DND-41 (cell line): ENCODE results near the gene ARMC2.

Source experiments
- ATAC-seq: fragments of 200-7000 bp; cut with Tn5 transposase; 3 replicates; pipeline ENCODE4 v1.9.1; 2021; ENCODE audit warnings: low read depth; ENCODE audit not compliant: insufficient read depth
- DNase-seq: peaks from one replicate; pipeline ENCODE4 v3.0.0-alpha.2; 2020
- H2AFZ ChIP-seq: 2 replicates; pipeline ENCODE4 v1.6.0; 2012; ENCODE audit warnings: low read depth, low read length
- H3K27ac ChIP-seq: 2 replicates; pipeline ENCODE4 v1.5.1; 2012; ENCODE audit warnings: low read length, inconsistent platforms
- H3K27me3 ChIP-seq: fragments of 200-600 bp; sonication (generic); 2 replicates; pipeline ENCODE4 v1.6.0; 2012; ENCODE audit warnings: low read length, mild to moderate bottlenecking, inconsistent platforms; ENCODE audit not compliant: insufficient read depth, poor library complexity
- H3K36me3 ChIP-seq: 2 replicates; pipeline ENCODE4 v1.5.1; 2012; ENCODE audit warnings: low read length, inconsistent platforms; ENCODE audit not compliant: insufficient read depth
- H3K4me1 ChIP-seq: 2 replicates; pipeline ENCODE4 v1.5.1; 2012; ENCODE audit warnings: mild to moderate bottlenecking, low read length; ENCODE audit not compliant: insufficient read depth
- H3K4me2 ChIP-seq: 2 replicates; pipeline ENCODE4 v1.6.0; 2012; ENCODE audit warnings: mild to moderate bottlenecking, moderate library complexity, low read length, inconsistent platforms; ENCODE audit not compliant: insufficient read depth
- H3K4me3 ChIP-seq, 2 experiments: fragments of 200-600 bp in 1 of 2; shearing (Covaris generic) in 1 of 2; 2 replicates each; pipeline ENCODE4 v1.5.1; 2012 to 2016; ENCODE audit warnings: inconsistent platforms in 2 of 2, low read length in 2 of 2, mild to moderate bottlenecking in 2 of 2, low read depth in 1 of 2, moderate library complexity in 1 of 2
- H3K79me2 ChIP-seq: 2 replicates; pipeline ENCODE4 v1.6.0; 2012; ENCODE audit warnings: low read length, inconsistent platforms; ENCODE audit not compliant: insufficient read depth
- H3K9ac ChIP-seq: 2 replicates; pipeline ENCODE4 v1.6.0; 2012; ENCODE audit warnings: low read depth, mild to moderate bottlenecking, inconsistent platforms, low read length, moderate library complexity
- H3K9me3 ChIP-seq: 2 replicates; pipeline ENCODE4 v1.5.1; 2012; ENCODE audit warnings: low read length, moderate library complexity, mild to moderate bottlenecking, inconsistent platforms; ENCODE audit not compliant: insufficient read depth, severe bottlenecking
- H4K20me1 ChIP-seq: 2 replicates; pipeline ENCODE4 v1.6.0; 2012; ENCODE audit warnings: low read length; ENCODE audit not compliant: insufficient read depth
- EZH2 ChIP-seq: IDR thresholded peaks from 3 replicates; pipeline ENCODE4 v1.6.1; 2012; ENCODE audit warnings: borderline replicate concordance, low read depth, mild to moderate bottlenecking, moderate library complexity, low read length, inconsistent platforms; ENCODE audit not compliant: severe bottlenecking
- TF ChIP-seq, protein P1 (sequence below): IDR thresholded peaks from 2 replicates; pipeline ENCODE4 v1.5.1; 2012; ENCODE audit warnings: borderline replicate concordance, low read length, moderate library complexity, mild to moderate bottlenecking; ENCODE audit not compliant: poor library complexity, severe bottlenecking; ENCODE audit errors: extremely low read depth

Gene ARMC2

DNA sequence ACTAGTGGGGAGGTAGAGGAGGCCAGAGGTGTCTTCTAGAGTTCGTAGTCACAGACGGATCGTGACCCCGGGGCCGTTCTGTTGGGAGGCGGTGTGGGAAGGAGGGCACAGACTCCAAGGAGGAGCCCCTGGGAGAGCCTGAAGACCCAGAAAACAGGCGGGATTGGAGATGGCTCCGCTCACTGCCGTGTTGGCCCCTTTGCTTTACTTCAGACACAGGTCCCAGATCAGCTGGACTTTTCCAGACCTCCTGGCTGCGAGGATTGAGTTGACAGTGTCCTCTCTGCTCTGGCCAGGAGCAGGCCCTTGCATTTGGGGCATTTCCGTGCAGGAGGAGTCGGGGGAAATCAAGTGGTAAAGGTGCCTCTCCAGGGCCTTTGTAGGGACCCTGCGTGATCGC is 112.9 kb downstream of the ARMC2 start:
- no peaks in the 10 kb centered on the region for H4K20me1 ChIP-seq
- no peaks in the 10 kb centered on the region for H3K4me1 ChIP-seq
- TF ChIP-seq, protein P1, sequence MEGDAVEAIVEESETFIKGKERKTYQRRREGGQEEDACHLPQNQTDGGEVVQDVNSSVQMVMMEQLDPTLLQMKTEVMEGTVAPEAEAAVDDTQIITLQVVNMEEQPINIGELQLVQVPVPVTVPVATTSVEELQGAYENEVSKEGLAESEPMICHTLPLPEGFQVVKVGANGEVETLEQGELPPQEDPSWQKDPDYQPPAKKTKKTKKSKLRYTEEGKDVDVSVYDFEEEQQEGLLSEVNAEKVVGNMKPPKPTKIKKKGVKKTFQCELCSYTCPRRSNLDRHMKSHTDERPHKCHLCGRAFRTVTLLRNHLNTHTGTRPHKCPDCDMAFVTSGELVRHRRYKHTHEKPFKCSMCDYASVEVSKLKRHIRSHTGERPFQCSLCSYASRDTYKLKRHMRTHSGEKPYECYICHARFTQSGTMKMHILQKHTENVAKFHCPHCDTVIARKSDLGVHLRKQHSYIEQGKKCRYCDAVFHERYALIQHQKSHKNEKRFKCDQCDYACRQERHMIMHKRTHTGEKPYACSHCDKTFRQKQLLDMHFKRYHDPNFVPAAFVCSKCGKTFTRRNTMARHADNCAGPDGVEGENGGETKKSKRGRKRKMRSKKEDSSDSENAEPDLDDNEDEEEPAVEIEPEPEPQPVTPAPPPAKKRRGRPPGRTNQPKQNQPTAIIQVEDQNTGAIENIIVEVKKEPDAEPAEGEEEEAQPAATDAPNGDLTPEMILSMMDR = no peak
- no peak for TF ChIP-seq EZH2
- H3K36me3 ChIP-seq = no peaks in the 10 kb centered on the region
- no peak overlapping the region for H3K4me2 ChIP-seq
- H3K27me3 ChIP-seq = no peaks in the 10 kb centered on the region
- no peak overlapping the region for H3K9ac ChIP-seq
- DNase-seq (no peak), ATAC-seq (no peak)
- no peak overlapping the region for H3K4me3 ChIP-seq
- no peaks in the 10 kb centered on the region for H3K9me3 ChIP-seq
- no peaks in the 10 kb centered on the region for H3K79me2 ChIP-seq
- H3K27ac ChIP-seq = no peak overlapping the region
- H2AFZ ChIP-seq = no peak overlapping the region

DNA sequence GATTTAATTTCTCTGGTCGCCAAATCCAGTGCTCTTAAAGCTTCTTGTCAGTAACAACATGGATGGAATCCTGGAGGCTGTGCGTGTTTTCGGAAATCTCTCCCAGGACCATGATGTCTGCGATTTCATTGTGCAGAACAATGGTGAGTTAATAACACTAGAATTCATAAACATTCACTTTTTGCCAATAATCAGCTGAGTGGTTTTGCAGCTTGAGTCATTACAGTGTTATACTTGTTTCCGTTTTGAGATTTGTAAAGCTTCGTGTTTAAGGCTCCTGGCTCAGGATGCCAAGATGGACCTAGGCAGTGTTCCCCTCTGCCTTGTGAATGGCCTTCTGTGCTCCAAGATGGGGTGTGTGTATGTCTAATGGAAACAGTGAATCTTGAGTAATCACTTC is 113.8 kb downstream of the ARMC2 start:
- TF ChIP-seq, protein P1 = no peak
- no peak for TF ChIP-seq EZH2
- DNase-seq (no peak), ATAC-seq (no peak)
- Histone ChIP-seq H4K20me1 (no peaks in the 10 kb centered on the region), H3K9ac (no peak overlapping the region), H3K4me1 (no peaks in the 10 kb centered on the region), H3K79me2 (no peaks in the 10 kb centered on the region), H3K27ac (no peak overlapping the region), H3K36me3 (no peaks in the 10 kb centered on the region), H3K4me2 (no peak overlapping the region), H3K27me3 (no peaks in the 10 kb centered on the region), H3K9me3 (no peaks in the 10 kb centered on the region), H2AFZ (no peak overlapping the region), H3K4me3 (no peak overlapping the region)

- H3K79me2 ChIP-seq = no peaks in the 10 kb centered on the region
- H3K36me3 ChIP-seq = no peaks in the 10 kb centered on the region
- TF ChIP-seq EZH2 = no peak
- TF ChIP-seq, protein P1 = no peak
- no peak overlapping the region for H3K27ac ChIP-seq
- no peak for ATAC-seq
- no peak overlapping the region for H2AFZ ChIP-seq
- H3K27me3 ChIP-seq = no peaks in the 10 kb centered on the region
- no peak overlapping the region for H3K4me2 ChIP-seq
- H3K9ac ChIP-seq = no peak overlapping the region
- no peak overlapping the region for H3K4me3 ChIP-seq
- no peaks in the 10 kb centered on the region for H3K9me3 ChIP-seq
- no peaks in the 10 kb centered on the region for H4K20me1 ChIP-seq
- no peaks in the 10 kb centered on the region for H3K4me1 ChIP-seq
- DNase-seq = no peak
Observed at GRCh38 chr6:108966251-108966650, 118.0 kb downstream of the ARMC2 start.

DNA sequence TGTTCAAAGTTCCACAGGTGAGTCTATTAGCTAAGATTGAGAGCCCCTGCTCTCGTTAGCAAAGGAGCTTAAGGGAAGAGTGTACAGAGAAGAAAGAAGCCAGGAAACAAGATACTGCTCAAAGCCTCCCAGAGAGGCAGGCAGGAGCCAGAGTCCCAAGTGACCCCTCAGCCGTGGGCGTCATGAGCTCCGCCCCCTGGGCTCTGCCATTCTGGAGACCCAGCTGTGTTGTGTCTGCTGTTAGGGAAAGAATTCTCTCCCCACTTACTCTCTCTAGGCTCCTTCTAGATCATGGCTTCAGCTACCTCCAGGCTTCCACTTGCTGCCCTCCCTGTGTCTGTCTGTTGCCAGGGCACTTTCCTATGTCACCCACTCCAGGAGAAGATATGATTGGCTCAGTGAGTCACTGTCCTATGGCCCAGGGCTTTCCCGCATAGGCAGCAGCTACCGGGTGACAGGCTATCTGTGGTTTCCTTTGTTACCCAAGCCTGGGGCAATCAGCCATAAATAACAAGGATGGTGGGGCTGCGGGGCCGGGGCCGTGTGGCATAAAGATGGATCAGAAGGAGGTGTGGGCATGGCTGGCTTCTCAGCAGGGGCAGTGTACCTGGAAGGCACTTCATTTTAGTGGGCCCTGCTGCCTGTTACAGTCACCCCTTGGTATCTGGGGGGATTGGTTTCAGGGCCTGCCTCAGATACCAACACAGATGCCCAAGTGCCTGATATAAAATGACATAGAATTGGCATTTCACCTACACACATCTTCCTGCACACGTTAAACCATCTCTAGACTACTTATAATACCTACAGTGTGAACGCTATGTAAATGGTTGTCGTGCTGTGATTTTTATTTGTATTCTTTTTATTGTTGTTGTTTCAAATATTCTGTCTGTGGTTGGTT is 118.9 kb downstream of the ARMC2 start:
- Histone ChIP-seq H3K27me3 (no peaks in the 10 kb centered on the region), H3K4me3 (no peak overlapping the region), H3K36me3 (no peaks in the 10 kb centered on the region), H2AFZ (no peak overlapping the region), H3K79me2 (no peaks in the 10 kb centered on the region), H3K9me3 (no peaks in the 10 kb centered on the region), H3K27ac (no peak overlapping the region), H3K4me1 (no peaks in the 10 kb centered on the region), H3K4me2 (no peak overlapping the region), H4K20me1 (no peaks in the 10 kb centered on the region), H3K9ac (no peak overlapping the region)
- TF ChIP-seq, protein P1 = no peak
- TF ChIP-seq EZH2 = no peak
- DNase-seq (no peak), ATAC-seq (peak; percentile 52; the same call in 2 of the 3 replicates)
